ENCODE data around the gene SFRP4. TPM values are rescaled to one million over a fixed set of nuclear protein-coding genes. Genes with fewer than 3 reads are reported as not detected.

SFRP4 gene
- total and polyA plus RNA-seq, 7 donors, result 0.36 to 2.0 (median 0.41) TPM

DNA sequence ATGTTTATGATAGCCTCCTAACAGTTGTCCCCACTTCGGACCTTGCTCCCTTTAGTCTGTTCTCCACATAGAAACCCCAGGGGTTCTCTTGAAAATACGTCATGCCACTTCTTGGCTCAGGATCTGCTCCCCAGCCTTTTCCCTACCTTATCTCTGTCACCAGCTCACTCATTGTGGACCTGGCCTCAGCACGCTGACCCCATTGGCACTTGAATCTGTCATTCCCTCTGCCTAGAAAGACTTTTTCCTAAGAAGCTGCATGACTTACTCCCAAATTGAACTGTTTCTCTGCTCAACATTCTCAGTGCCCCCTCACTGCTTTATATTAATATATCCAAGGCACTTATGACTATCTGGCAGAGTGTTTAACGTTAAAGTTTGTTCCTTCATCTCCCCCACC lies 12.3 kb upstream of the SFRP4 start:
- Histone ChIP-seq H3K4me1 (peaks cover 17% of the 10 kb centered on the region), H3K9me3 (peaks cover 9% of the 10 kb centered on the region), H3K36me3 (ENCODE audit: insufficient read depth in 1 of 2, low read depth in 1 of 2) (peaks cover 0 to 2% of the 10 kb centered on the region in 2 donors), H3K27me3 (ENCODE audit: insufficient read depth in 3 of 3, low read length in 2 of 3) (no peaks in the 10 kb centered on the region), H3K27ac (no peak overlapping the region), H3K4me3 (no peak overlapping the region)
- 77 to 85% (median 85%) methylated on average over 4 of the region's 4 CpGs for WGBS, 3 donors
- TF ChIP-seq, protein P1, sequence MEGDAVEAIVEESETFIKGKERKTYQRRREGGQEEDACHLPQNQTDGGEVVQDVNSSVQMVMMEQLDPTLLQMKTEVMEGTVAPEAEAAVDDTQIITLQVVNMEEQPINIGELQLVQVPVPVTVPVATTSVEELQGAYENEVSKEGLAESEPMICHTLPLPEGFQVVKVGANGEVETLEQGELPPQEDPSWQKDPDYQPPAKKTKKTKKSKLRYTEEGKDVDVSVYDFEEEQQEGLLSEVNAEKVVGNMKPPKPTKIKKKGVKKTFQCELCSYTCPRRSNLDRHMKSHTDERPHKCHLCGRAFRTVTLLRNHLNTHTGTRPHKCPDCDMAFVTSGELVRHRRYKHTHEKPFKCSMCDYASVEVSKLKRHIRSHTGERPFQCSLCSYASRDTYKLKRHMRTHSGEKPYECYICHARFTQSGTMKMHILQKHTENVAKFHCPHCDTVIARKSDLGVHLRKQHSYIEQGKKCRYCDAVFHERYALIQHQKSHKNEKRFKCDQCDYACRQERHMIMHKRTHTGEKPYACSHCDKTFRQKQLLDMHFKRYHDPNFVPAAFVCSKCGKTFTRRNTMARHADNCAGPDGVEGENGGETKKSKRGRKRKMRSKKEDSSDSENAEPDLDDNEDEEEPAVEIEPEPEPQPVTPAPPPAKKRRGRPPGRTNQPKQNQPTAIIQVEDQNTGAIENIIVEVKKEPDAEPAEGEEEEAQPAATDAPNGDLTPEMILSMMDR (IDR thresholded peaks at IDR 0.05), result no peak
- intact Hi-C loops (cut with DNase I), result no loop called here
- ATAC-seq, result no peak
- DNase-seq, result no peak

DNA sequence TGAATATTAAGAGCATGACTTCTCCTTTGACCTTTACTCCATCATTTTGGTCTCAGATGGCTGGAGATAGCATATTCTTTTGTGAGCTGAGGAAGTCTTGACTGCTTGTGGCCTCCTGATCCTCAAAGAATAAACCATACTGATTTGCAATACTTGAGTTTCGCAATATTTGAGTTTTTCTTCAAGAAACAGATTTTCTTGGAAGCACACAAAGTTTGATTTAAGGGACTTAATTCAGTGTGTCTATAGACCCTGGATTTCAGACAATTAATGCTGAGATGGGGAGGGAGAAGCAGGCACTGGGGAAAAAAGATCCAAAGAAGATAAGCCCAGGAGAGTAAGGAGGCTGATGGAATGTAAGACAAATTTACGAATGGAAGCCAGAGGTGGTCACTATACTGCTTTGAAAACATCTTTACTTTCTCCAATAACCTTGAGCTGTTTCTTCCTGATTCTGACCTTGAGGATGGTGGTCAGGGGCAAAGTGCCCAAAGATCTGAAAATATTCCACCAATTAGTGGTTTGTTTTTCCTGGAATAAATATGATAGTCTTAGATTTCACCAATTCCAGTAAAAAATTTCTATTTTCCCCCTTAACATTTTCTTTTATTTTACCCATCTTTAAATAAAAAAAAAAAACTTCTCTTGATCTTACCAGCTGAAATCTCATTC lies 11.3 kb upstream of the SFRP4 start:
- TF ChIP-seq, protein P1 (IDR thresholded peaks at IDR 0.05), result no peak
- H3K4me1 ChIP-seq, result peaks cover 24% of the 10 kb centered on the region
- H3K27ac ChIP-seq, result no peak overlapping the region
- no peak for ATAC-seq
- H3K9me3 ChIP-seq, result peaks cover 9% of the 10 kb centered on the region
- no peak overlapping the region for H3K4me3 ChIP-seq
- 81 to 86% (median 82%) methylated on average over 2 of the region's 2 CpGs for WGBS, 3 donors
- intact Hi-C loops (cut with DNase I), result no loop called here
- peaks cover 0 to 3% of the 10 kb centered on the region in 2 donors for H3K36me3 ChIP-seq (ENCODE audit: insufficient read depth in 1 of 2, low read depth in 1 of 2)
- no peaks in the 10 kb centered on the region for H3K27me3 ChIP-seq (ENCODE audit: insufficient read depth in 3 of 3, low read length in 2 of 3)
- DNase-seq, result no peak

DNA sequence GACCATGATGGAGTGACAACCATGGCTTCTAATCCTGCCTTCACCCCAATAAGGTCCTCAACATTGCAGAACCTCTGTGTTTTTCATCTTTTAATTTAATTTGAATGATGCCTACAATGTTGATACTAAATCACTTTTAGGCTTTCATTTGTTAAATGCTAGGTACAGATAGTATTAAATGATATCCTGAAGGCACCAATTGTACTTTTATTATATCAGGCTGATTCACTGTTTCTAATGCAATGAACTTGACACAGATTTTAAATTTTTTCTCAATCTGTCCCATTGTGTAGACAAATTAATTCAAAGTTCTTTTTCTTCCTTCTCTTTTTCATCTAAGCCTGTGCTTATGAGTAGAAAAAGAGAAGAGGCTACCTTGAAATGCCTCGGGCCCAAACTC lies 9.0 kb upstream of the SFRP4 start:
- Histone ChIP-seq H3K36me3 (ENCODE audit: insufficient read depth in 1 of 2, low read depth in 1 of 2) (peaks cover 0 to 3% of the 10 kb centered on the region in 2 donors), H3K27me3 (ENCODE audit: insufficient read depth in 3 of 3, low read length in 2 of 3) (no peaks in the 10 kb centered on the region), H3K27ac (no peak overlapping the region), H3K9me3 (peaks cover 9% of the 10 kb centered on the region), H3K4me1 (peaks cover 24% of the 10 kb centered on the region), H3K4me3 (no peak overlapping the region)
- intact Hi-C loops (cut with DNase I), result no loop called here
- ATAC-seq (no peak), DNase-seq (no peak)
- 93 to 100% (median 96%) methylated on average over 1 of the region's 1 CpG for WGBS, 3 donors
- TF ChIP-seq, protein P1 (IDR thresholded peaks at IDR 0.05), result no peak

DNA sequence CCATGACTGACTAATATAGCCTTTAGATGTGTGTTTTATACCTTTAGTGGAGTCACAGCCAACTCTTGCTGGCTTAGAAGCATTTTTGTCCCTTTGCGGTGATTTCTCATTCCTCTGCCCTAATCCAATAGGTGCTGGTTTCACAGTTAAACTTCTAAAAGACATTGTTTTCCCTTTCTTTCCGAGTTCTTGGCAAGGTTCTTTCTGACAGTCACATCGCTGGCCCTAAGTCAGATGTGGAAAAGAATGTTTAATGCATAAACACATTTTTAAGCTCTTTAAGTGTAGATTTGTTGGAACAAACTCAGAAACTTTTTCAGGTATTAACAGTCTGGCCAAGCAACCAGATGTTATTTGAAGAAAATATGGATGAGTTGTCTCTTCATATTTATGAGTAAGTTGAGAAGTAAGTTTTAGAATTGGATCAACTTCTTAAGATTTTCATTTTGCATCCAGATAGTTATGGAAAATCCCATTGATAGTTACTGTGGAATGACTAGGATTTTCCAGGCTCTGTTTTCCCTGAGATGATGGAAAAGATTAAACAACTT lies 7.9 kb upstream of the SFRP4 start:
- Histone ChIP-seq H3K27me3 (ENCODE audit: insufficient read depth in 3 of 3, low read length in 2 of 3) (no peaks in the 10 kb centered on the region), H3K4me1 (peaks cover 24% of the 10 kb centered on the region), H3K36me3 (ENCODE audit: insufficient read depth in 1 of 2, low read depth in 1 of 2) (peaks cover 0 to 3% of the 10 kb centered on the region in 2 donors), H3K4me3 (no peak overlapping the region), H3K27ac (no peak overlapping the region), H3K9me3 (peaks cover 9% of the 10 kb centered on the region)
- TF ChIP-seq, protein P1 (IDR thresholded peaks at IDR 0.05), result no peak
- ATAC-seq (no peak), DNase-seq (no peak)
- intact Hi-C loops (cut with DNase I), result no loop called here
- 51 to 58% (median 52%) methylated on average over 3 of the region's 3 CpGs for WGBS, 3 donors

Data from psoas muscle (tissue), 8 donors.